ENCODE results near the gene FRMD4A.

FRMD4A gene

DNA sequence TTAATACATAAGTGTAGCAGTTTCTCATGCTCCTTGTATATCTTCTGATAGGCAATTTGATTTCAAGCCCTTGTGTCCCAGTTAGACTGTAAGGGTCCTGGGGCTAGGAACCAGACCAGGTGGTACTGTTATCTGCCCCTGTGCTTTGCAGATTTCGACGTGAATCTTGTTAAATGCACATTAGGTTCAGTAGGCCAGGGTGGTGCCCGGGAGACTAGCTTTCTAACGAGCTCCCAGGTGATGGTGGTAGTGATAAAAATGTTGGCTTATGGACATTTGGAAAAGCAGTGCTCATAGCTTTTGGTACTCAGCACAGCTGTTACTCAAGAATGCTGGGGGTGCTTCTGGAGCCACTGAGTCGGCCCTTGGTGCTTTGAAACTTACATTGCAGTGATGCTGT lies 679.8 kb downstream of the FRMD4A start:
- TF ChIP-seq, protein P1, sequence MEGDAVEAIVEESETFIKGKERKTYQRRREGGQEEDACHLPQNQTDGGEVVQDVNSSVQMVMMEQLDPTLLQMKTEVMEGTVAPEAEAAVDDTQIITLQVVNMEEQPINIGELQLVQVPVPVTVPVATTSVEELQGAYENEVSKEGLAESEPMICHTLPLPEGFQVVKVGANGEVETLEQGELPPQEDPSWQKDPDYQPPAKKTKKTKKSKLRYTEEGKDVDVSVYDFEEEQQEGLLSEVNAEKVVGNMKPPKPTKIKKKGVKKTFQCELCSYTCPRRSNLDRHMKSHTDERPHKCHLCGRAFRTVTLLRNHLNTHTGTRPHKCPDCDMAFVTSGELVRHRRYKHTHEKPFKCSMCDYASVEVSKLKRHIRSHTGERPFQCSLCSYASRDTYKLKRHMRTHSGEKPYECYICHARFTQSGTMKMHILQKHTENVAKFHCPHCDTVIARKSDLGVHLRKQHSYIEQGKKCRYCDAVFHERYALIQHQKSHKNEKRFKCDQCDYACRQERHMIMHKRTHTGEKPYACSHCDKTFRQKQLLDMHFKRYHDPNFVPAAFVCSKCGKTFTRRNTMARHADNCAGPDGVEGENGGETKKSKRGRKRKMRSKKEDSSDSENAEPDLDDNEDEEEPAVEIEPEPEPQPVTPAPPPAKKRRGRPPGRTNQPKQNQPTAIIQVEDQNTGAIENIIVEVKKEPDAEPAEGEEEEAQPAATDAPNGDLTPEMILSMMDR (IDR thresholded peaks at IDR 0.05; ENCODE audit: low read depth, low read length, missing control alignments) = no peak
- H3K4me3 ChIP-seq (replicated peaks; ENCODE audit: low read depth, low read length) = no peak overlapping the region
- no peak for DNase-seq (ENCODE audit: extremely low read depth, low read depth)

DNA sequence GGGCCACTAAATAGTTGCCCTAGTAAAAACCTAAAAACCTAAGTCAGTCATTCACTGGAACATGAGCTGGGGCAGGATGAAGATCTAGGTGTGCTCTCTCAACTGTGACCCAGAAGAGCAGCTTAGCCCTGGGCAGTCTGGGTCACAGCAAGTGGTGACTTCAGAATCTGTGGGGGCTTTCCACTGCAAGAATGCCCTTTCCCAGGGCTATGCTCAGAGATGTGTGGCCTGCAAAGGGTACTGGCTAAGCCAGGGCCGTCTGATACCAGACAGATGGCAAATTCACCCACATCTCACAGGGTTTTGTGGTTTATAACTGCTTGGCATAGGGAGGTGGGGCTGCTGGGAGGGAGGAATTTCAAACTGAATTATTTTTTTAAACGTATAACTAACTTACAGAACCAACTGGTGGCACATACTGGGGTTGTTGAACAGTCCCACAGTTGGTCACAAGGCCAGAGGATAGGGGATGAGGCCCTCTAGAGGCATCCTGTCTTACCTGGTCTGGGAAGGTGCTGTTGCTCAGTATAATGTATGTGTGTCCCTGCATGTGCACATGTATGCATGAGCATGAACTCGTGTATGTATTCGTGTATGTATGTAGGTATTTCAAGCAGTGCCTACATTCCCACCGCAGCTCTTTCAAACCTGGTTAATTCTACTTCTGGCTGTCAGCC lies 680.7 kb downstream of the FRMD4A start:
- no peak overlapping the region for H3K4me3 ChIP-seq (replicated peaks; ENCODE audit: low read depth, low read length)
- no peak for DNase-seq (ENCODE audit: extremely low read depth, low read depth)
- TF ChIP-seq, protein P1 (IDR thresholded peaks at IDR 0.05; ENCODE audit: low read depth, low read length, missing control alignments) = no peak

DNA sequence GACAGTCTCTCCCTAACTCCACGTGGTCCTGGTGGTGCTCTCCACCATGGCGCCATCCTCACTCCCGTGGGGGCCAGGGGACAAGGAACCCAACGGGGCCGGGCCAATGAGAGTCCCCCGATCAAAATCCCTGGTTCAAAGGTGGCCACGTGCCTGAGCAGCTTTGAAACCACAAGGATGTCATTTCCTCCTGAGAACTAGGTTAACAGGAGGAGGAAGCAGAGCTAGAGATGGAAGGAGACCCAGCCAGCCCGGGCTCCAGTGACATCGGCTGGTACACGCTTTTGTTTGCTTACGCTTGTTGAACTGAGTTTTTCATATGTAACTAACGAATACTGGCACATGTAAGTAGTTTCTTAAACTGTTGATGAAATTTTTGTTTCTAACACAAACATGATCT lies 682.3 kb downstream of the FRMD4A start:
- TF ChIP-seq, protein P1 (IDR thresholded peaks at IDR 0.05; ENCODE audit: low read depth, low read length, missing control alignments) = no peak
- no peak overlapping the region for H3K4me3 ChIP-seq (replicated peaks; ENCODE audit: low read depth, low read length)

DNA sequence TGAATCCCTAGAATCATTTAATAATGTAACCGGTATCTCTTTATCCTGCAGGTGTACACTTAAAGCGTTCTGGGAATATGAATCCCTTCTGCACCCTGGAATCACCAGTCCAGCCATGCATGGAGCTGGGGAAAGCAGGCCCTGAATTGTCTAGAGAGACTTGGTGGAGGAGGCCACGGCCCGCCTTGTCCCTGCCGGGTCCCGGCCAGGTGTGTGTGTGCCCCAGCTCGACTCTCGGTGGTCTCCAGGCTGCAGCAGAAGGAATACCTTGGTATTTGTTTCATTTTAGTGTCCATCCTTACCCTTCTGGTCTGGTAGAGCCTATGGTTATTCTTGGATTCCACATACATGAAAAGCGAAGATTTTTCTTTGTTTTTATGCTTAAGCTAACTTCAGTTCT lies 685.9 kb downstream of the FRMD4A start:
- DNase-seq (ENCODE audit: extremely low read depth, low read depth) = no peak
- TF ChIP-seq, protein P1 (IDR thresholded peaks at IDR 0.05; ENCODE audit: low read depth, low read length, missing control alignments) = no peak
- no peak overlapping the region for H3K4me3 ChIP-seq (replicated peaks; ENCODE audit: low read depth, low read length)

More for the DNA sequence above, 682.3 kb downstream of the FRMD4A start:
- DNase-seq (ENCODE audit: extremely low read depth, low read depth) = no peak

DNA sequence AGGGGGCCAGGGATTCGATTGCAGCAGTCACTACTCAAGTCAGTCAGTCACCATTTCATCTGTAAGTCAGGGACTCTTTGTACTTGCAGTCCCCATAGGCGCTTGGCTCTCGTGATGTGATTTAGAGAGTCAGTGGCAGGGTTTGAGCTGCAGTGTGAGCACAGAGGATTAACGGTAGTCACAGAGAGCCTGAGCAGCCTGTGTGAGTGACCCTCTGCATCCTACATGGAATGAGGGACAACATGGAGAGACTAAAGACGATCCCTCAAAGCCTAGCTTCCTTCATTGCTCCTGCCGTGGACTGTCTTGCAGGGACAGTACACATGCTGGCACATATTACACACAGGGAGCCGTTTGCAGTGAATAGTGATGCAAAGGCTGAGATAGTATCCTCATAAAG lies 687.7 kb downstream of the FRMD4A start:
- no peak overlapping the region for H3K4me3 ChIP-seq (replicated peaks; ENCODE audit: low read depth, low read length)
- TF ChIP-seq, protein P1 (IDR thresholded peaks at IDR 0.05; ENCODE audit: low read depth, low read length, missing control alignments) = no peak
- DNase-seq (ENCODE audit: extremely low read depth, low read depth) = no peak

DNA sequence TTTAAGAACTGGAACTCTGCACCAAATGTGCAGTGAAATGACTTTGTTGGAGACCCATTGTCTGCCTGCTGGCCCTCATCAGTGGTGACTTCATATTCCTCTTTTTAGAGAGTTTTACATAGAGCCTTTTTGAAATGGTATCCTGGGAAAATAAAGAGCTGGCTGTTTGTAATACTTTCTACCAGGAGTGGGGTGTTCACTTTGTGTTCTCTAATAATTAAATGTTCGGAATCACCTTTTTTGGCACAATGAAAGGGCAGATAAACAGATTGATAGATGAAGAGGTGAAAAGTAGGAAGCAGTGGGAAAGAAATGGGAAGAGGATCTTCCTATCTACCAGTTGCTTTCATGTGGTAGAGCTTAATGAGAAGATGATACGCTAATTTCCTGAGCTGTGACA lies 688.4 kb downstream of the FRMD4A start:
- no peak for DNase-seq (ENCODE audit: extremely low read depth, low read depth)
- H3K4me3 ChIP-seq (replicated peaks; ENCODE audit: low read depth, low read length) = no peak overlapping the region
- TF ChIP-seq, protein P1 (IDR thresholded peaks at IDR 0.05; ENCODE audit: low read depth, low read length, missing control alignments) = no peak

DNA sequence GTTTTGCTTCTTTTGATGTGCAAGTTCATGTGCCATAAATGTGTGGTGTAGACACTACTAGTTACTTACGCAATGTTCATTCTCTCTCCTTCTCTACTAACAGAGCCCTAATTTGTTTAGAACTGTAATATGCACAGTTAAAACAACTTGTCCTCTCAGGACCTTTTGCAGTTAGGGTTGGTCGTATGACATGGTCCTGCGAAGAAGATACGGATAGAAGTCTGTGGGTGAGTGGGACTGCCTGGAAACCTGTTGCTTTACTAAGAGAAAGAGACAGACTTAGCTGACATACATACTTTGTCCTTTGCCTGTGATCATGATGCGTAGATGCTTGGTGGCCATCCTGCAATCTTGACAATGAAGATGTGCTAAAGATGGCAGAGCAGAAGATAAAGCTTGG lies 692.8 kb downstream of the FRMD4A start:
- TF ChIP-seq, protein P1 (IDR thresholded peaks at IDR 0.05; ENCODE audit: low read depth, low read length, missing control alignments) = no peak
- no peak for DNase-seq (ENCODE audit: extremely low read depth, low read depth)
- no peak overlapping the region for H3K4me3 ChIP-seq (replicated peaks; ENCODE audit: low read depth, low read length)
